Erythroblast (primary cell): ENCODE data around the gene GGCT.

ENCODE experiments used
- GATA1 ChIP-seq: IDR thresholded peaks from 2 replicates; pipeline ENCODE4 v1.6.1; 2011; ENCODE audit warnings: low read depth, mild to moderate bottlenecking, control low read depth, low read length, moderate library complexity
- POLR2A ChIP-seq: IDR thresholded peaks from 2 replicates; pipeline ENCODE4 v1.6.1; 2011; ENCODE audit warnings: mild to moderate bottlenecking, low read length

GRCh38 chr7:30479202-30480120, 25.2 kb downstream of the GGCT start:
- no peak for TF ChIP-seq POLR2A
- no peak for TF ChIP-seq GATA1
